ENCODE results near the gene HSD17B2.
"Not testable (repeated sequence)": the region's sequence is repeated elsewhere in the genome, so short reads cannot be mapped to it uniquely, and the experiment has no call there.

The HSD17B2 gene

DNA sequence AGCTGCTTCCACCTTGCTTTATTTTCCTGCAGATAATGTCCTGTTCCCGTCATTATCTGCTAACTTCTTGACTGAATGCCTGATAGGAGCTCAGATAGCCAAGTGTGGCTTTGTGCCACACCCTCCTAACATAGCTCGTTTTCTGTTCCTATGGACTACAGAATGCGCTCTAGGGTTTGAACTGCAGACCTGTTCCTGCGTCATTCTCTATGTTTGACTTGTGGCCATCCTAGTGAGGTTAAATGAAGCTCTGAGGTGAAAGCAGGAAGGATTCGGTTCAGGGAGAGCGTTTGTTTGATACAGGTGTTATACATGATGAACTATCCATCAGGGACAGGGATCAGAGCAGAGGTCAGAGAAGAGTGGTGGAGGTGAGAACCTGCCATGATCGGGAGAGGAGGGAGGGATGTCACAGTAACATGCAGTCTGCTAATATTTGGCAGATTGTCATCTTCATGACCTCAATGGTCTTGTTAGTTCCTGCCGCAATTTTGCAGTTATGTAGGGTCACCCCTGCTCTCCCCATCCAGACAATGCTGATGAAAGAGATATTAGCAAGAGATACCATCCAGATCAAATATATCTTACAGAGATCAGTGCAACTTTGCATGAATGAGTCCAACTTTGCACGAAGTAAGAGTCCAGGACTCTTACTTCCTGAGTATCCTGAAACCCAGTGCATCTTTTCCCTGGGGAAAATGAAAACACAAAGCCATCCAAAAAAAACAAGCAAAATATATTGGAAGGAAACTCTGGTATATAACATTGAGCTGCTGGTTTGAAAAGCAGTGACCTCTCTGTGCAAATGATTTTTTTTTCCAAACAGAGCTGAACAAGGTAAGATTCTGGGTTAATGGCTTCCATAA lies 102.1 kb downstream of the HSD17B2 start:
- no peak for FAIRE-seq

DNA sequence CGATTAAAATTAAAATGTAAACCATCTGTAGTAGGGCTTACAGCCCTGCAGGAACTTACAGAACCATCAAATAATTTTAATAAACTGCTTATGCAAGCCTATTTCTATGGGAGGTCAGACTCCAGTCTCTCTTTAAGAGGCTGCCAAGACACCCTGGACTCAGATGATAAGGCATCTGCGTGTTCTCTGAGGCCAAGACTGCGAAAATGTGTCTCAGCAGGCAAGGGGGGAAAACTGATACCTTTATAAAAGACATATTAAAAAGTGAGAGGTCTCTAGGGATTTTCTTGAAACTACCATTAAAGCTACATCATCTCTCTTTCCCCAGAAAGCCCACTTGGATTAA lies 102.7 kb downstream of the HSD17B2 start:
- FAIRE-seq: no peak

GRCh38 chr16:82138478-82139285 lies 103.6 kb downstream of the HSD17B2 start:
- FAIRE-seq: no peak

- FAIRE-seq: not testable (repeated sequence)
These were observed 104.2 kb downstream of the HSD17B2 start for GRCh38 chr16:82139286-82139571.

DNA sequence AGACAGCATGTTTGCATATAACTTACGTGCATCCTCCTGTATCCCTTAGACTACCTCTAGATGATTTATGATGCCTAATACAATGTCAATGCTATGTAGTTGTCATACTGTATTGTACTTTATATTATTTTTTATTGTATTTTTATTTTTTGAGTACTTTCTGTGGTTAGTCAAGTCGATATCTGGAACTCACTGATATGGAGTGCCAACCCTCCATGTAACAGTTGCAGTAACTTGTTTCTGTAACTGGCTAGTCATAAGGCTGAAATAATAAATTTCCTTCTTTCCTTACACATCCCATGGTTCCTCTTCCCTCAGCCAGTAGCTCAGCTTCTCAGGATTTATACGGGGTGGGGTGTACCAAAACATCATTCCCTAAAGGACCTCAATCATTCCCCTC lies 111.5 kb downstream of the HSD17B2 start:
- no peak for FAIRE-seq

DNA sequence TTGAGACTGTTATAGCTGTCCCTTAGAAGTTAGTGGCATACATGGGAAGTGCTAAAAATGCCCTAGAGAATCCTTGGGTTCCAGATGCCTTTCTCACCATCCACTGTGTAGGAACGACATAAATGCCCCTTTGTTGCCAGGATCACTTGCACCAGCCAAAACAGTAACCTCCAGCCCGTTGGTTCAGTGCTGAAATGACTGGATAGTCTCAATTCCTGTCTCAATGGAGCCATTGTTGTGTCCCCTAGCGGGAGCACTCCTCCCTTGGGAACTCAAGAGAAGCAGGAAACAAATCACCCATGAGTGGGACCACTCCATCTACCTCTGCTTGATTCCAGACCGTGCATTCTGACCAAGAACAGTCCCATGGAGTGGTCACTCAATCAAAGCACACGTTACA lies 111.9 kb downstream of the HSD17B2 start:
- FAIRE-seq: no peak

DNA sequence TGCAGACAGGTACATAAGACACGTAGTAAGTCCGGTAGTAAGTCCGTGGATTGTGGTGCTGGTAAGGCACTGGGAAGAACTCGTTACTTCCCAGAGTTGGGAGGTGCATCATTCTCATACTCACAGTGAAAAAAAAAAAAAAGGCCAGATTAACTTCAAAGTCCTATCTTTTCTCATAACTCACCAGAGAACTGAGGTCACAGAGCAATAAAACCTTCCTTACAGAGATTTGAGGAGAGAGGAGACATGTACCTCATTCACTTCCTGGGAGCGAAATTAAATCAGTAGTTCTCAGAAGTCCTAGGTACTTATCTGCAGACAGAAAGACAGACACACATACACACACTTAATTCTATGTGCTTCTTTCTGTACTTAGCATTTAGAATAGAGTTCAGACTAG lies 112.5 kb downstream of the HSD17B2 start:
- FAIRE-seq: no peak
